Stomach (tissue), 9 donors: ENCODE data around the gene KRT7. TPM values are rescaled to one million over a fixed set of nuclear protein-coding genes. Genes with fewer than 3 reads are reported as not detected.

Experiments
- DNase-seq, 2 donors: peaks; one replicate each; pipeline versions ENCODE4 v3.0.0 to v3.0.0-alpha.2; 2013 to 2019
- H3K27ac ChIP-seq, 5 donors: fragments of 200-600 bp in 4 of 5; sonication (generic) in 4 of 5; one replicate each; pipeline ENCODE4 v1.5.1; 2013 to 2019; ENCODE audit warnings: mild to moderate bottlenecking in 1 of 5, moderate library complexity in 1 of 5
- H3K27me3 ChIP-seq, 3 donors: fragments of 200-600 bp; sonication (generic); one replicate each; pipeline ENCODE4 v1.5.1; 2017 to 2019; ENCODE audit warnings: mixed run types in 1 of 3
- H3K36me3 ChIP-seq, 4 donors: fragments of 200-600 bp; sonication (generic); 1 replicate in 3 of 4; 2 replicates in 1 of 4; pipeline ENCODE4 v1.5.1; 2016 to 2019
- H3K4me1 ChIP-seq, 4 donors: fragments of 200-600 bp; sonication (generic); one replicate each; pipeline ENCODE4 v1.5.1; 2016 to 2019
- H3K4me3 ChIP-seq, 4 donors: fragments of 200-600 bp; sonication (generic) in 3 of 4; one replicate each; pipeline ENCODE4 v1.5.1; 2016 to 2019; ENCODE audit warnings: mild to moderate bottlenecking in 1 of 4
- H3K9me3 ChIP-seq, 4 donors: fragments of 200-600 bp; sonication (generic); one replicate each; pipeline ENCODE4 v1.5.1; 2016 to 2019
- CTCF ChIP-seq, 7 experiments: fragments of 450-650 bp in 4 of 7; fragments of 200-600 bp in 3 of 7; sonication (generic) in 3 of 7; IDR thresholded peaks; one replicate each; pipeline ENCODE4 v1.5.1; 2016 to 2019; ENCODE audit warnings: antibody characterized with exemption in 7 of 7, control low read depth in 2 of 7, mild to moderate bottlenecking in 1 of 7
- EP300 ChIP-seq: sonication (generic); formaldehyde crosslinking; IDR thresholded peaks from one replicate; pipeline ENCODE4 v1.6.1; 2017; ENCODE audit warnings: antibody characterized with exemption
- POLR2A ChIP-seq, 4 donors: fragments of 450-650 bp; IDR thresholded peaks; one replicate each; pipeline ENCODE4 v1.6.1; 2016; ENCODE audit warnings: antibody characterized with exemption in 4 of 4, control low read depth in 2 of 4, mild to moderate bottlenecking in 1 of 4, moderate library complexity in 1 of 4
- POLR2AphosphoS5 ChIP-seq, 3 donors: sonication (generic); formaldehyde crosslinking; IDR thresholded peaks; one replicate each; pipeline ENCODE4 v1.6.1; 2016; ENCODE audit warnings: antibody characterized with exemption in 3 of 3
- WGBS, 5 donors: extraction: QIAGEN DNeasy Blood & Tissue Kit in 3 of 5; methylation state at CpG; one replicate each; pipeline versions ENCODE4 v1.1.5 to v1.1.7; 2013 to 2018; 5-methylcytosine and 5-hydroxymethylcytosine counted together
- intact Hi-C: fragments of 100-400 bp; cut with DNase I; formaldehyde crosslinking; loops from one replicate; pipeline ENCODE4 v1.15.1; 2023; ENCODE audit warnings: low total_unique reads
- polyA plus RNA-seq, 3 donors: library from polyadenylated mRNA; stranded (reverse); fragments of 200-250 nt; gene quantifications; one replicate each; pipeline ENCODE4 v1.2.3, GENCODE V29; 2013
- total RNA-seq, 5 donors: library from RNA; depleted of rRNA; stranded (reverse); fragments of >200 nt; gene quantifications; one replicate each; pipeline versions ENCODE4 v1.1.0 to v1.2.3, GENCODE V29; 2014 to 2016
- donor health status: healthy with polysubstance abuse.
- donor health status: Bipolar disorder and iron deficiency.
- donor health status: healthy.

KRT7 gene
- total and polyA plus RNA-seq, 8 donors = 6.4 to 214 (median 117) TPM; not detected in 2

DNA sequence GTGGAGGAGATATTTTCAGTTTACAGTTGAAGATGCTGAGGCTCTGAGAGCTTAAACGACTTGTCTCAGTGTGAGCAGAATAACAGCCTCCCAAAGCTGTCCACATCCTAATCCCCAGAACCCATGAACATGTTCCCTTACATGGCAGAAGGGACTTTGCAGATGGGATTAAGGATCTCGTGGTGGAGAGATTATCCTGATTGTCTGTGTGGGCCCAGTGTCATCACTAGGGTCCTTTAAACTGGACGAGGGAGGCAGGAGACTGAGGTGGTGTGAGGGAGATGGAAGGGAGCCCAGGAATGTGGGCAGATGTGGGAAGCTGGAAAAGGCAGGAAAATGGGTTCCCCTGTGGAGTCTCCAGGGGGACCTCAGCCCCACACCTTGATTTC, 31.6 kb upstream of the KRT7 start:
- 36 to 65% (median 45%) methylated on average over 3 of the region's 3 CpGs for WGBS, 5 donors
- no peaks in the 10 kb centered on the region for H3K36me3 ChIP-seq

GRCh38 chr12:52202361-52203078, 30.5 kb upstream of the KRT7 start:
- intact Hi-C loops = no loop called here
- H3K9me3 ChIP-seq = no peaks in the 10 kb centered on the region
- no peak overlapping the region for H3K4me3 ChIP-seq
- TF ChIP-seq CTCF (IDR thresholded peaks at IDR 0.05) (no peak), POLR2AphosphoS5 (IDR thresholded peaks at IDR 0.05) (no peak), EP300 (no peak), POLR2A (IDR thresholded peaks at IDR 0.05) (no peak)
- no peak overlapping the region for H3K27ac ChIP-seq
- peaks cover 0 to 21% (median 0%) of the 10 kb centered on the region in 3 donors for H3K27me3 ChIP-seq
- WGBS, 5 donors = 50 to 65% (median 54%) methylated on average over 11 to 18 of the region's 18 CpGs
- H3K4me1 ChIP-seq = peaks cover 3 to 38% (median 10%) of the 10 kb centered on the region in 4 donors
- peak in 1 of 2 donors; percentile 64 for DNase-seq
- no peaks in the 10 kb centered on the region for H3K36me3 ChIP-seq

More for the DNA sequence above, 31.6 kb upstream of the KRT7 start:
- TF ChIP-seq POLR2A (IDR thresholded peaks at IDR 0.05) = no peak
- no peak for TF ChIP-seq POLR2AphosphoS5 (IDR thresholded peaks at IDR 0.05)
- no peak for TF ChIP-seq EP300
- TF ChIP-seq CTCF (IDR thresholded peaks at IDR 0.05) = no peak
- no peak for DNase-seq
- H3K9me3 ChIP-seq = no peaks in the 10 kb centered on the region
- intact Hi-C loops = no loop called here
- no peak overlapping the region for H3K4me3 ChIP-seq
- peaks cover 0 to 21% (median 0%) of the 10 kb centered on the region in 3 donors for H3K27me3 ChIP-seq
- H3K4me1 ChIP-seq = peaks cover 0 to 37% (median 9%) of the 10 kb centered on the region in 4 donors
- no peak overlapping the region for H3K27ac ChIP-seq

DNA sequence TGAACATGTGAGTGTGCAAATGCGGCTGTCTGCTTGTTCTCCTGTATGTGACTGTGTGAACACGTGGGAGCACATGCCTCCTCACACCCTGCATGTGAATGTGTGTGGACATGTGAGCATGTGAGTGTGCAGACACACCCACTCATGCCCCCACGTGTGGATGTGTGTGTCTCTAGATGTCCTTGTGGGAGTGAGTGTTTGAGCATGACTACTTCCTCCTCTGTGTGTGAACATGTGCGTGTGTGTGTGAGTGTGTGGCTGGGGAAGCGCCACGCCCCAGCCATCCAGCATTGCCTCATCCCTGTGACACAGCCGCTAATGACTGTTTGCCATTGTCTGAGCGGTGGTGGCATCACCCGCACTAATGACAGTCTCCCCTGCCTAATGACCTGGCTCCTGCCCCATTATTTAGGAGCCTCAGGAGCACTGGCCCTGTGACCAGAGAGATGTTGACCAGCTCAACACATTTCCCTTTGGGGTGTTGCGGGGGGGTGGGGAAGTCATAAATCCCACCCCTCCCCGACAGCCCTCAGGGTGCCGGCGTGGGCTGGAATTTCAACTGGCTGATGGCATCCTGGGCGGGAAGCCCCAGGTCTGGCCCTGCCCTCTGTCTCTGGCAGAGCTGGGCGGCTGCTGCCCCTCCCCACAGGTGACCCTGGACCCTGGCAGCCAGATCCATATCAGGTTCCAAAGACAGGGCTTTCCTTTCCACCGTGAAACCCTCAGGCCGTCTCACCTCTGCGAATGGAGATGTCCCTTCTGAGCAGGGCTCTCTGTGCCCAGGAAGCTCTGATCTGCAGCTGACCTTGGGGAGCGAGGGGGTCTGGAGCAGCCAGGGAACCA, 29.7 kb upstream of the KRT7 start:
- no peaks in the 10 kb centered on the region for H3K36me3 ChIP-seq
- H3K9me3 ChIP-seq = no peaks in the 10 kb centered on the region
- TF ChIP-seq CTCF (IDR thresholded peaks at IDR 0.05) (no peak), EP300 (no peak)
- DNase-seq = peak; percentile 36 to 89
- peaks cover 10 to 38% (median 12%) of the 10 kb centered on the region in 4 donors for H3K4me1 ChIP-seq
- H3K4me3 ChIP-seq = no peak overlapping the region
- intact Hi-C loops = no loop called here
- H3K27me3 ChIP-seq = peaks cover 0 to 21% (median 0%) of the 10 kb centered on the region in 3 donors
- peak overlapping the region in 1 of 5 donors; percentile 10 for H3K27ac ChIP-seq
- 52 to 82% (median 60%) methylated on average over 17 to 19 of the region's 19 CpGs for WGBS, 5 donors

GRCh38 chr12:52204095-52204930, 28.7 kb upstream of the KRT7 start:
- peaks cover 0 to 21% (median 0%) of the 10 kb centered on the region in 3 donors for H3K27me3 ChIP-seq
- H3K4me1 ChIP-seq = peaks cover 10 to 30% (median 13%) of the 10 kb centered on the region in 4 donors
- intact Hi-C loops = no loop called here
- no peak overlapping the region for H3K4me3 ChIP-seq
- 86 to 91% (median 89%) methylated on average over 17 to 18 of the region's 18 CpGs for WGBS, 5 donors
- TF ChIP-seq EP300 (no peak), POLR2A (IDR thresholded peaks at IDR 0.05) (no peak), CTCF (IDR thresholded peaks at IDR 0.05) (no peak), POLR2AphosphoS5 (IDR thresholded peaks at IDR 0.05) (no peak)
- H3K9me3 ChIP-seq = no peaks in the 10 kb centered on the region
- no peaks in the 10 kb centered on the region for H3K36me3 ChIP-seq
- H3K27ac ChIP-seq = no peak overlapping the region
- no peak for DNase-seq
